ENCODE results near the gene FAM107B. TPM values are rescaled to one million over a fixed set of nuclear protein-coding genes. Genes with fewer than 3 reads are reported as not detected.

FAM107B gene
- total and polyA plus RNA-seq, 2 donors (not counting 3 experiments of a cell fraction or from before 2014, with no cell fraction given): 39.2 to 176 TPM

DNA sequence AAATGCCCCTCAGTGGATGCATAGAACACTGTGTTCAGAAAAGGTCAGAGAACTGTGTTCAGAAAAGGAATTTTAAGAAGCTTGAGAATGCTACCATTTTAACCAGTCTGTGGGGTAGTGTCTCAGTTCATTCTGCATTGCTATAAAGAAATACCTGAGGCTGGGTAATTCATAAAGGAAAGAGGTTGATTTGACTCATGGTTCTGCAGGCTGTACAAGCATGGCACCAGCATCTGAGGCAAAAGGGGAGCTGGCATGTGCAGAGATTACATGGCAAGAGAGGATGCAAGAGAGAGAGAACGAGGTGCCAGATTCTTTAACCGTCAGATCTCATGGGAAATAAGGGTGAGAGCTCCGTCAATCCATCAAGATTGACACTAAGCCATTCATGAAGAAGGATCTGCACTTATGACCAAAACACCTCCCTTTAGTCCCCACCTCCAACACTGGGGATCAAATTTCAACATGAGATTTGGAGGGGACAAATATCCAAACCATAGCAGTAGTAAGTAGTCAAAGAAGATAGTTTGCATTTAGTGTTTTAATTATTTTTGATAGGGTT is 119.8 kb downstream of the FAM107B start:
- H2AFZ ChIP-seq (ENCODE audit: low read depth, low read length): no peak overlapping the region
- H3K79me2 ChIP-seq (ENCODE audit: control insufficient read depth, insufficient read depth, low read length): no peaks in the 10 kb centered on the region
- intact Hi-C loops (cut with micrococcal nuclease) (no loop called here), dilution Hi-C loops (cut with MboI; ENCODE audit: extremely low pct_ligation_motif_present, low sequenced_read_pairs) (no loop called here)
- H3K27ac ChIP-seq (ENCODE audit: insufficient read depth, low read depth, low read length): no peak overlapping the region
- H4K20me1 ChIP-seq (replicated peaks; ENCODE audit: control insufficient read depth, extremely low read depth, insufficient read depth, low read length): no peaks in the 10 kb centered on the region
- BruUV-seq (replicated peaks): no TSS peak
- no peaks in the 10 kb centered on the region for H3K36me3 ChIP-seq (ENCODE audit: control insufficient read depth in 2 of 2, extremely low read depth in 1 of 2, insufficient read depth in 2 of 2, low read length in 2 of 2)
- no peaks in the 10 kb centered on the region for H3K4me1 ChIP-seq (ENCODE audit: control insufficient read depth, extremely low read depth, insufficient read depth, low read length)
- FAIRE-seq: no peak
- CTCF ChIA-PET: no interaction called here
- H3K4me3 ChIP-seq (replicated peaks in 1 of 3; ENCODE audit: insufficient read depth in 1 of 3, low read depth in 1 of 3, low read length in 3 of 3): no peak overlapping the region
- no peak overlapping the region for H3K4me2 ChIP-seq (ENCODE audit: insufficient read depth, low read length)
- H3K27me3 ChIP-seq (ENCODE audit: control insufficient read depth in 2 of 2, insufficient read depth in 2 of 2, low read length in 2 of 2): peaks cover 0 to 2% of the 10 kb centered on the region in 2 experiments
- no peak overlapping the region for H3K9ac ChIP-seq (replicated peaks; ENCODE audit: extremely low read depth, insufficient read depth, low read length)
- H3K9me1 ChIP-seq (replicated peaks; ENCODE audit: control insufficient read depth, extremely low read depth, insufficient read depth, low read length): no peaks in the 10 kb centered on the region
- no peaks in the 10 kb centered on the region for H3K9me3 ChIP-seq (replicated peaks; ENCODE audit: control insufficient read depth, insufficient read depth, low read length)
- POLR2A ChIA-PET: no interaction called here
- TF ChIP-seq FOS (IDR thresholded peaks at IDR 0.05; ENCODE audit: borderline replicate concordance, insufficient read depth, low read length) (no peak), JUN (IDR thresholded peaks at IDR 0.05; ENCODE audit: borderline replicate concordance, insufficient read depth, insufficient read length, low read depth) (no peak), POLR2A (IDR thresholded peaks at IDR 0.05; ENCODE audit: low read depth, low read length) (no peak), GATA2 (IDR thresholded peaks at IDR 0.05; ENCODE audit: insufficient read depth, insufficient read length, low read depth, low read length) (no peak), POLR2AphosphoS5 (IDR thresholded peaks at IDR 0.05; ENCODE audit: insufficient read depth, low read depth, low read length) (no peak), MYC (IDR thresholded peaks at IDR 0.05; ENCODE audit: low read depth, low read length) (no peak), EZH2 (IDR thresholded peaks at IDR 0.05; ENCODE audit: borderline replicate concordance, low read depth, low read length, severe bottlenecking) (no peak)
- TF ChIP-seq, protein P1, sequence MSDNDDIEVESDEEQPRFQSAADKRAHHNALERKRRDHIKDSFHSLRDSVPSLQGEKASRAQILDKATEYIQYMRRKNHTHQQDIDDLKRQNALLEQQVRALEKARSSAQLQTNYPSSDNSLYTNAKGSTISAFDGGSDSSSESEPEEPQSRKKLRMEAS (IDR thresholded peaks at IDR 0.05; ENCODE audit: insufficient read depth, insufficient read length): no peak
- TF ChIP-seq, protein P2, sequence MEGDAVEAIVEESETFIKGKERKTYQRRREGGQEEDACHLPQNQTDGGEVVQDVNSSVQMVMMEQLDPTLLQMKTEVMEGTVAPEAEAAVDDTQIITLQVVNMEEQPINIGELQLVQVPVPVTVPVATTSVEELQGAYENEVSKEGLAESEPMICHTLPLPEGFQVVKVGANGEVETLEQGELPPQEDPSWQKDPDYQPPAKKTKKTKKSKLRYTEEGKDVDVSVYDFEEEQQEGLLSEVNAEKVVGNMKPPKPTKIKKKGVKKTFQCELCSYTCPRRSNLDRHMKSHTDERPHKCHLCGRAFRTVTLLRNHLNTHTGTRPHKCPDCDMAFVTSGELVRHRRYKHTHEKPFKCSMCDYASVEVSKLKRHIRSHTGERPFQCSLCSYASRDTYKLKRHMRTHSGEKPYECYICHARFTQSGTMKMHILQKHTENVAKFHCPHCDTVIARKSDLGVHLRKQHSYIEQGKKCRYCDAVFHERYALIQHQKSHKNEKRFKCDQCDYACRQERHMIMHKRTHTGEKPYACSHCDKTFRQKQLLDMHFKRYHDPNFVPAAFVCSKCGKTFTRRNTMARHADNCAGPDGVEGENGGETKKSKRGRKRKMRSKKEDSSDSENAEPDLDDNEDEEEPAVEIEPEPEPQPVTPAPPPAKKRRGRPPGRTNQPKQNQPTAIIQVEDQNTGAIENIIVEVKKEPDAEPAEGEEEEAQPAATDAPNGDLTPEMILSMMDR (IDR thresholded peaks at IDR 0.05; ENCODE audit: extremely low read depth in 1 of 2, insufficient read depth in 1 of 2, low read depth in 1 of 2, low read length in 2 of 2): no peak
- DNase-seq (ENCODE audit: low read depth, low spot score): no peak

Data from endothelial cell of umbilical vein (primary cell).